ENCODE data around the gene METTL24.
A peak's percentile ranks its signal among the peaks of the same experiment; 100 is the strongest.
"Not testable (repeated sequence)": the region's sequence is repeated elsewhere in the genome, so short reads cannot be mapped to it uniquely, and the experiment has no call there.

METTL24 gene

GRCh38 chr6:110360676-110361075 lies 2.5 kb upstream of the METTL24 start:
- DNase-seq (ENCODE audit: low spot score), result no peak

- no peak for DNase-seq (ENCODE audit: low spot score)
Observed at GRCh38 chr6:110359556-110359955, 1.4 kb upstream of the METTL24 start.

- no peak for DNase-seq (ENCODE audit: low spot score)
Observed at GRCh38 chr6:110358553-110359160, 508 bp upstream of the METTL24 start.

GRCh38 chr6:110357298-110357663 lies 868 bp downstream of the METTL24 start:
- DNase-seq (ENCODE audit: low spot score), result no peak

- no peak for DNase-seq (ENCODE audit: low spot score)
Observed at GRCh38 chr6:110356778-110357177, 1.4 kb downstream of the METTL24 start.

- no peak for DNase-seq (ENCODE audit: low spot score)
Observed at GRCh38 chr6:110355727-110356126, 2.4 kb downstream of the METTL24 start.

GRCh38 chr6:110355022-110355421 lies 3.1 kb downstream of the METTL24 start:
- no peak for DNase-seq (ENCODE audit: low spot score)

- no peak for DNase-seq (ENCODE audit: low spot score)
Observed at GRCh38 chr6:110354153-110354552, 4.0 kb downstream of the METTL24 start.

- DNase-seq (ENCODE audit: low spot score), result no peak
Observed at GRCh38 chr6:110353457-110354001, 4.6 kb downstream of the METTL24 start.

- DNase-seq (ENCODE audit: low spot score), result no peak
Observed at GRCh38 chr6:110352563-110353262, 5.4 kb downstream of the METTL24 start.

- DNase-seq (ENCODE audit: low spot score), result no peak
Observed at GRCh38 chr6:110351986-110352385, 6.2 kb downstream of the METTL24 start.

GRCh38 chr6:110351546-110351945 lies 6.6 kb downstream of the METTL24 start:
- no peak for DNase-seq (ENCODE audit: low spot score)

- not testable (repeated sequence) for DNase-seq (ENCODE audit: low spot score)
Observed at GRCh38 chr6:110350593-110350992, 7.6 kb downstream of the METTL24 start.

GRCh38 chr6:110348961-110349690 lies 9.0 kb downstream of the METTL24 start:
- no peak for DNase-seq (ENCODE audit: low spot score)

GRCh38 chr6:110345025-110345424 lies 13.1 kb downstream of the METTL24 start:
- DNase-seq (ENCODE audit: low spot score), result peak; percentile 3

- no peak for DNase-seq (ENCODE audit: low spot score)
Observed at GRCh38 chr6:110342759-110343158, 15.4 kb downstream of the METTL24 start.

GRCh38 chr6:110341663-110342596 lies 16.2 kb downstream of the METTL24 start:
- DNase-seq (ENCODE audit: low spot score), result peak; percentile 27

GRCh38 chr6:110341067-110341466 lies 17.1 kb downstream of the METTL24 start:
- DNase-seq (ENCODE audit: low spot score), result no peak

GRCh38 chr6:110340392-110340965 lies 17.7 kb downstream of the METTL24 start:
- no peak for DNase-seq (ENCODE audit: low spot score)

- DNase-seq (ENCODE audit: low spot score), result no peak
Observed at GRCh38 chr6:110338820-110339470, 19.2 kb downstream of the METTL24 start.

GRCh38 chr6:110337486-110337885 lies 20.7 kb downstream of the METTL24 start:
- DNase-seq (ENCODE audit: low spot score), result no peak

All from NAMALWA (cell line).